GM21381 (cell line): ENCODE data around the gene PNMA8B.
"Not testable (repeated sequence)": the region's sequence is repeated elsewhere in the genome, so short reads cannot be mapped to it uniquely, and the experiment has no call there.

ENCODE experiments used
- ATAC-seq: cut with Tn5 transposase; IDR thresholded peaks from one replicate; pipeline ENCODE4 v1.9.1; 2021; ENCODE audit warnings: mild to moderate bottlenecking, moderate library complexity; ENCODE audit not compliant: unreplicated experiment

The PNMA8B gene

GRCh38 chr19:46495786-46496099, at the start of gene PNMA8B:
PNMA8B (minus strand) TSS chr19:46495867; CDS start chr19:46495465, 402 bp downstream.
- no peak for ATAC-seq

- ATAC-seq, result no peak
Observed at GRCh38 chr19:46544651-46545050, 49.0 kb upstream of the PNMA8B start.

GRCh38 chr19:46542428-46543230, 47.0 kb upstream of the PNMA8B start:
- no peak for ATAC-seq

GRCh38 chr19:46537136-46538097, 41.8 kb upstream of the PNMA8B start:
- ATAC-seq, result no peak

- ATAC-seq, result no peak
Observed at GRCh38 chr19:46536391-46536790, 40.7 kb upstream of the PNMA8B start.

GRCh38 chr19:46533621-46534081, 38.0 kb upstream of the PNMA8B start:
- ATAC-seq, result no peak

GRCh38 chr19:46533078-46533620, 37.5 kb upstream of the PNMA8B start:
- no peak for ATAC-seq

- ATAC-seq, result no peak
Observed at GRCh38 chr19:46530636-46531035, 35.0 kb upstream of the PNMA8B start.

GRCh38 chr19:46529622-46530451, 34.2 kb upstream of the PNMA8B start:
- ATAC-seq, result no peak

- ATAC-seq, result no peak
Observed at GRCh38 chr19:46528601-46529590, 33.2 kb upstream of the PNMA8B start.

GRCh38 chr19:46526801-46527200, 31.1 kb upstream of the PNMA8B start:
- ATAC-seq, result not testable (repeated sequence)

- no peak for ATAC-seq
Observed at GRCh38 chr19:46524308-46524707, 28.6 kb upstream of the PNMA8B start.

GRCh38 chr19:46522988-46523387, 27.3 kb upstream of the PNMA8B start:
- not testable (repeated sequence) for ATAC-seq

GRCh38 chr19:46521241-46521868, 25.7 kb upstream of the PNMA8B start:
- ATAC-seq, result no peak

- ATAC-seq, result no peak
Observed at GRCh38 chr19:46520616-46521015, 24.9 kb upstream of the PNMA8B start.

GRCh38 chr19:46517471-46517870, 21.8 kb upstream of the PNMA8B start:
- no peak for ATAC-seq

- ATAC-seq, result no peak
Observed at GRCh38 chr19:46515879-46516350, 20.2 kb upstream of the PNMA8B start.

- ATAC-seq, result no peak
Observed at GRCh38 chr19:46515290-46515609, 19.6 kb upstream of the PNMA8B start.
